HG02938 (cell line): ENCODE results near the gene POGK.
A peak's percentile ranks its signal among the peaks of the same experiment; 100 is the strongest.
"Not testable (repeated sequence)": the region's sequence is repeated elsewhere in the genome, so short reads cannot be mapped to it uniquely, and the experiment has no call there.

Experiments
- ATAC-seq: cut with Tn5 transposase; IDR thresholded peaks from one replicate; pipeline ENCODE4 v1.9.1; 2021; ENCODE audit warnings: mild to moderate bottlenecking, moderate library complexity; ENCODE audit not compliant: unreplicated experiment

The POGK gene

GRCh38 chr1:166852918-166853317 is 13.6 kb downstream of the POGK start:
- ATAC-seq = no peak

- ATAC-seq = no peak
These were observed 16.3 kb downstream of the POGK start for GRCh38 chr1:166855558-166855957.

GRCh38 chr1:166857995-166858394 is 18.7 kb downstream of the POGK start:
- ATAC-seq = no peak

GRCh38 chr1:166858726-166859419 is 19.6 kb downstream of the POGK start:
- ATAC-seq = no peak

DNA sequence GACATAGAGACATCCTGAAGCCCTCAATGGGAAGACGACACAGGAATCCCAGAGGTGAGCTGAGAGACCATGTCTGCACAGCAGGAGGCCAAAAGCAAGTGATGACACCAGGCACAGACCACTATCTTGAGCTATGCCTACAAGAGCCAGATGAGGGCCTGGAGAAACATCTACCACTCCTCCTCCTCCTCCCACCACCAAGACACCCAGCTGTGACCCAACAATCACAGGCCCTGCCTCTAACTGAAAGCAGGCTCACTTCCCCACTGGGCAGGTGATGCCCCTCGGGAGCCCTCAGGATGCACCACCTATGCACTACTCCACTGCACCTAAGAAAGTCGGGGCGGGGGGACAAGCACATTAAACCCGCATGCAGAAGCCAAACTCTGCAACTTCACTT is 20.3 kb downstream of the POGK start:
- no peak for ATAC-seq

DNA sequence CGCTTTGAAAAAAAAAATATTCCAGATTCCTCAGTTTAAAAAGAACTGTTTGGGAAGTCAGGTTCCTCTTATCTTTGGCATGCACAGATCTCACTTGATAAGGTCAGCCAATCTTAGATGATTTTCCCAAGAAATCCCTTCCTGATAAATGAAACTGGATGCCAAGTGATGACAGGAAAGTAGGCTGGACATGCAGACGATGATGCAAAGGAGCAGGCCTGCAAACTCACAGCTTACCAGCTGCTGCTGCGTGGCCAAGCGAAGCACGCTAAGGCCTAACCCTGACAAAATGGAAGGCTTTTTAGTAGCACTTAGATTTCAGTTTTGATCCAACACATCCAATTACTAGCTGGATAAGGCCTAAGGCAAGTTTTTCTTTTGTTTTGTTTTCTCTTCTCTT is 26.7 kb downstream of the POGK start:
- ATAC-seq = no peak

GRCh38 chr1:166868639-166869038 is 29.4 kb downstream of the POGK start:
- ATAC-seq = no peak

- no peak for ATAC-seq
These were observed 30.2 kb downstream of the POGK start for GRCh38 chr1:166869318-166870099.

DNA sequence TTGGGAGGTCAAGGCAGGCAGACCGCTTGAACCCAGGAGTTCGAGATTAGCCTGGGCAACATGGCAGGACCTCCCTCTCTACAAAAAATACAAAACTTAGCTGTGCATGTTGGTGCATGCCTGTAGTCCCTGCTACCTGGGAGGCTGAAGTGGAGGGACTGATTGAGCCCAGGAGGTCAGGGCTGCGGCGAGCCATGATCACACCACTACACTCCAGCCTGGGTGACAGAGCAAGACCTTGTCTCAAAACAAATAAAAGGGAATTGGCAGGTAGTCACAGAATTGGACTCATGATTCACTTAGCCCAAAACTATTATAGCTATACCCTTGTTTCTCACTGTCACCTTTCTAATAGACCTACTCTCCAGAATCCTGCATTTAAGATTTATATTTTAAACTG is 31.3 kb downstream of the POGK start:
- ATAC-seq = no peak

DNA sequence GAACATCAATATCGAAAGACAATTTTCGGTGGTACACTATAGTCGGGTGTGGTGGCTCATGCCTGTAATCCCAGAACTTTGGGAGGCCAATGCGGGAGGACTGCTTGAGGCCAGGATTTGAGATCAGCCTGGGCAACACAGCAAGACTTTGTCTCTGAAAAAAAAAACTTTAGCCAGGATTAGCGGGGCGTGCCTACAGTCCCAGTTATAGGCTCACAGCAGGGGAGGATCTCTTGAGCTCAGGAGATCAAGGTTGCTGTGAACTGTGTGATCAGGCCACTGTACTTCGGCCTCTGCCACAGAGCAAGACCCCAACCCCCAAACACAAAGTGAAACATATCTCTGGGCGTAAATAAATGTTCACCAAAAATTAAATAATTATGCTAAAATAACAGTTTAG is 35.2 kb downstream of the POGK start:
- no peak for ATAC-seq

DNA sequence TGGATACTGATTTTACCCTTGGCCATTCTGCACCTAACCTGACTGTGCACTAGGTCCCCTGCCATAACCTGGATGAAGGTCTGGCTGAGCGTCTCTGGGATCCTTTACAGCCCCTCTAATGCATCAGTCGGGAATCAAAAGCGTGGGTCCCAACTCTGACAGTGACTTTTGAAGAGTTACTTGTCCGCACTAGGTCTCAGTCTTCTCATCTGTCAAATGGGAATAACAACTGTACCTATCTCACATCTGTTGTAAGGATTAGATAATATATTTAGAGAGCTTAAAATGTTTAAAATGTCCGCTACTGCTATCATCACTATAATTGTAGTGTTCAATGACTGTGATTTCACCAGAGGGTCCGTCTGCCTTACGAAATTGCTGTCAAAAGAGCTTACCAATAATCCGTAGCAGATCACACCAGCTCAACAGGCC is 36.0 kb downstream of the POGK start:
- no peak for ATAC-seq

- ATAC-seq = peak; percentile 92
These were observed 36.7 kb downstream of the POGK start, which contains the start of gene TADA1 for GRCh38 chr1:166875734-166876539. TSS of gene TADA1 (minus strand) at chr1:166876264. CDS start at chr1:166876233, 31 bp downstream.

DNA sequence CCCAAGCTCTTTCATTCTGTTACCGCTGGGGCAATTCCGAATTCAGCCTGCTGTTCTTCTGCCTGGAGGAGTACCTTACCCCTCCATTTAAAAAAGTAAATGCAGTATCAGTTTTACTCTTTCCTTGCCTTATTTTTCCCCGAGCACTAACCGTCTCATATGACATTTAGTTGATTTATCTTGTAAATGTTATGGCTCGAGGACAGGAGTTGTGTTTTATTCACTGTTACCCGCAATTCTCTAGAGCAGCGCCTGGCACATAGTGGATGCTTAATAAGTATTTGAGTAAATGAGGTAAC is 37.2 kb downstream of the POGK start:
- peak; percentile 4 for ATAC-seq

DNA sequence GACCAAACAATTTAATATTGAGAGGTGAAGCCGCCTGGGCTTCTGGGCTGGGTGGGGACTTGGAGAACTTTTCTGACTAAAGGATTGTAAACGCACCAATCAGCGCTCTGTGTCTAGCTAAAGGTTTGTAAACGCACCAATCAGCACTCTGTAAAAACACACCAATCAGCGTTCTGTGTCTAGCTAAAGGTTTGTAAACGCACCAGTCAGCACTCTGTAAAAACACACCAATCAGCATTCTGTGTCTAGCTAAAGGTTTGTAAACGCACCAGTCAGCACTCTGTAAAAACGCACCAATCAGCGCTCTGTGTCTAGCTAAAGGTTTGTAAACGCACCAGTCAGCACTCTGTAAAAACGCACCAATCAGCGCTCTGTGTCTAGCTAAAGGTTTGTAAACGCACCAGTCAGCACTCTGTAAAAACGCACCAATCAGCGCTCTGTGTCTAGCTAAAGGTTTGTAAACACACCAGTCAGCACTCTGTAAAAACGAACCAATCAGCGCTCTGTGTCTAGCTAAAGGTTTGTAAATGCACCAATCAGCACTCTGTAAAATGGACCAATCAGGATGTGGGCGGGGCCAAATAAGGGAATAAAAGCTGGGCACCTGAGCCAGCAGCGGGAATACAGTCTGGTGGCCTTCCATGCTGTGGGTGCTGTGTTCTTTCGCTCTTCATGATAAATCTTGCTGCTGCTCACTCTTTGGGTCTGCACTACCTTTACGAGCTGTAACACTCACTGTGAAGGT is 39.1 kb downstream of the POGK start:
- not testable (repeated sequence) for ATAC-seq

GRCh38 chr1:166882893-166883292 is 43.6 kb downstream of the POGK start:
- ATAC-seq = no peak

DNA sequence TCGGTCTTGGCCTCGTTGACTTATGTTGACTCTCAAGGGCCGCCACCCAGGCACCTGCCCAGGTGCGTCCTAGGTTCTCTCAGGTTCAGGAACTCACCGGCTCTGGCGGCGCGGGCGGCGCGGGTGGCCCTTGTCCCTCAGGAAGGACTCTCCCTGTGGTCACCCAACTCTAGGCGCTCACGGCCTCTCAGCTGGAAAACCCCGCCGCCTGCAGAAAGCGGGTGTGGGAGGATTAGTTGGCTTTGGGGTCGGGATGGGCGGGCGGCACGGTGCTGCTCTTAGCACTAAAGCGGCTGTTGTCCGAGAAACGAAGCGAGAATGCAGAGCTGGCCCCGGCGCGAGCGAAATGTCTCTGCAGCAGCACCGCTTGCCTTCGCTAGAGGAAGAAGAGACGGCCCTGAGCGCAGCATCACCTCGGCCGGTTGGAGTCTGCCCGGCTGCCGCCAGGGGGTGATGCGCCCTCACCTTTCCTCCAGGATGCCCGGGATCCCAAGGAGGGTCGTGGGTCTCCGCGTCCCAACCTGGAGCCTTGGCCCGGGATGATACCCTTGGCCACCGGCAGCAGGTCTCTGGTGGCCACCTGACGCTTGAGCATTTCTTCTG is 44.9 kb downstream of the POGK start:
- ATAC-seq = no peak

- ATAC-seq = no peak
These were observed 45.7 kb downstream of the POGK start for GRCh38 chr1:166884971-166885370.

- ATAC-seq = no peak
These were observed 49.3 kb downstream of the POGK start for GRCh38 chr1:166888373-166889111.

GRCh38 chr1:166889776-166890175 is 50.5 kb downstream of the POGK start:
- ATAC-seq = no peak

GRCh38 chr1:166895766-166896165 is 56.5 kb downstream of the POGK start:
- ATAC-seq = no peak
